ENCODE data around the gene CYP21A2.
"Not testable (repeated sequence)": the region's sequence is repeated elsewhere in the genome, so short reads cannot be mapped to it uniquely, and the experiment has no call there.

CYP21A2 gene

GRCh38 chr6:32047855-32048766 lies 9.9 kb downstream of the CYP21A2 start:
- DNase-seq (ENCODE audit: low read depth, low spot score): no peak
- no peak overlapping the region for H3K4me3 ChIP-seq (ENCODE audit: low read length)

- DNase-seq (ENCODE audit: low read depth, low spot score); H3K4me3 ChIP-seq (ENCODE audit: low read length): not testable (repeated sequence)
Measured at GRCh38 chr6:32049149-32049548, 10.9 kb downstream of the CYP21A2 start.

DNA sequence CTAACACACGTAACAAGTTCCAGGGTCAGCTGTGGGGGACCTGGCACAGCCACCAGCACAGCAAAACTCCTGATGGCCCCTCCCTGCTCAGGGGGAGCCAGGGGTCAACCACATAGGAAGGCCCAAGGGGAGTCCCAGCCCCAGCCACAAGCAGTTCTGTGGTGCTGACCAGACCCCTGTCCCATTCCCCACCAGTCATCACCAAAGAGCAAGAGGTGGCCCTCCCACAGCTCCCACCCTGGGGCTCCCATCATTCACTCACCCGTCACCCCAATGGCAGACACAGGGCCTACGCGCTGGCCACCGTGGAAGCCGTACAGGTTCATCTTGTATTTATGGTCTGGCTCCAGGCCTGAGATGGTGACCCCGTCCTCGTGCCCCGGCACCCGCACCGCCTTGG lies 11.5 kb downstream of the CYP21A2 start:
- H3K4me3 ChIP-seq (ENCODE audit: low read length); DNase-seq (ENCODE audit: low read depth, low spot score): not testable (repeated sequence)

GRCh38 chr6:32050562-32050961 lies 12.3 kb downstream of the CYP21A2 start:
- no peak for DNase-seq (ENCODE audit: low read depth, low spot score)
- H3K4me3 ChIP-seq (ENCODE audit: low read length): no peak overlapping the region

- not testable (repeated sequence) for H3K4me3 ChIP-seq (ENCODE audit: low read length); DNase-seq (ENCODE audit: low read depth, low spot score)
Measured at GRCh38 chr6:32052626-32053025, 14.4 kb downstream of the CYP21A2 start.

GRCh38 chr6:32053314-32053713 lies 15.1 kb downstream of the CYP21A2 start:
- not testable (repeated sequence) for H3K4me3 ChIP-seq (ENCODE audit: low read length); DNase-seq (ENCODE audit: low read depth, low spot score)

DNA sequence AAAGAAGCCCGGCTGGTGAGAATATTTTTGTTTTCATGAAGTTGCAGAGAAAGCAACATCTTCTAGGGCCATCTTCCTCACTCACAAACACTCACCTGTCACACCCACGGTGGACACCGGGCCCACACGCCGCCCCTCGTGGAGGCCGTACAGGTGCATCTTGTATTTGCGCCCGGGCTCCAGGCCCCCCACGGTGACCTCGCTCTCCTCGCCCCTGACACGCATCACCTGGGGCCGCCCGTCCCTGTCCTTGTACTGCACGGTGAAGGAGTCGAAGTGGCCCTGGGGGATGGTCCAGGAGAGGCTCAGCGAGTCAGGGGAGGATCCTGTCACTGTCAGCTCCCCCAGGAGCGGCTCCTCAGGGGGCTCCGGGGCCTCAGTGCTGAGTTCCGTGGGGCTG lies 17.5 kb downstream of the CYP21A2 start:
- not testable (repeated sequence) for DNase-seq (ENCODE audit: low read depth, low spot score); H3K4me3 ChIP-seq (ENCODE audit: low read length)

- H3K4me3 ChIP-seq (ENCODE audit: low read length): no peak overlapping the region
- DNase-seq (ENCODE audit: low read depth, low spot score): no peak
Measured at GRCh38 chr6:32056254-32056653, 18.0 kb downstream of the CYP21A2 start.

- H3K4me3 ChIP-seq (ENCODE audit: low read length): no peak overlapping the region
Measured at GRCh38 chr6:32057966-32058365, 19.8 kb downstream of the CYP21A2 start.

GRCh38 chr6:32058511-32058963 lies 20.3 kb downstream of the CYP21A2 start:
- H3K4me3 ChIP-seq (ENCODE audit: low read length): no peak overlapping the region
- DNase-seq (ENCODE audit: low read depth, low spot score): no peak

More at GRCh38 chr6:32057966-32058365, 19.8 kb downstream of the CYP21A2 start:
- no peak for DNase-seq (ENCODE audit: low read depth, low spot score)

DNA sequence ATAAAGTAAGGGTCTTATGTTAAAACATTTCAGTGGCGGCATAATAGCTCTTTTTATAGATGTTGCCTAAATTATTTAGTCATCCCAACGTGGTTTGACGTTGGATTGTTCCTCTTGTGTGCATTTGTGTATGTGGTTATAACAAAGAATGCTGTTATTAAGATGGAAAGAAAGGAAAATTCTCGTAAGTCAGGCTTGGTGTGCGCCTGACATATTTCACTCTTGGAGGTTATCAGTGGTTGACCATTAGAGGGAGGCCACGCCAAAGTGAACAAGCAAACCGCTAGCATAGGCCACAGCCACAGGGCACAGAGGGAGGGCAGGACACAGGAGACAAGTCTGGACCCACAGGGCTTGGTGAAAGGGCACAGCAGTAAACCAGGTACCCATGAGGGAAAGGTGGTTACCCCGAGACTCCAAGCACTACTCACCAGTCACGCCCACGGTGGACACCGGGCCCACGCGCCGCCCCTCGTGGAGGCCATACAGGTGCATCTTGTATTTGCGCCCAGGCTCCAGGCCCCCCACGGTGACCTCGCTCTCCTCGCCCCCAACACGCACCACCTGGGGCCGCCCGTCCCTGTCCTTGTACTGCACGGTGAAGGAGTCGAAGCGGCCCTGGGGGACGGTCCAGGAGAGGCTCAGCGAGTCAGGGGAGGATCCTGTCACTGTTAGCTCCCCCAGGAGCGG lies 22.9 kb downstream of the CYP21A2 start:
- H3K4me3 ChIP-seq (ENCODE audit: low read length): no peak overlapping the region
- DNase-seq (ENCODE audit: low read depth, low spot score): no peak

DNA sequence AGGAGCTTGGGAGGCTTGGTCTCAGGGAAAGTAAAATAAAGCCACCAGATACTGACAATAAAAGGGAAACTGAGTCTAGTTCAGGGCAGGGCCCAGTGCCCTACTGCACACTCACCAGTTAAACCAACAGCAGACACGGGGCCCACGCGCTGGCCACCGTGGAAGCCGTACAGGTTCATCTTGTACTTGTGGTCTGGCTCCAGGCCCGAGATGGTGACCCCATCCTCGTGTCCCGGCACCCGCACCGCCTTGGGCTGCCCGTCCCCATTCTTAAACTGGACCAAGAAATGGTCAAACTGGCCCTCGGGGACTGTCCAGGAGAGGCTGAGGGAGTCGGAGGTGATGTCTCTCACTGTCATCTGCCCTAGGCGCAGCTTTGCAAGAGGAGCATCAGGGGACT lies 26.5 kb downstream of the CYP21A2 start:
- H3K4me3 ChIP-seq (ENCODE audit: low read length): no peak overlapping the region
- DNase-seq (ENCODE audit: low read depth, low spot score): no peak

DNA sequence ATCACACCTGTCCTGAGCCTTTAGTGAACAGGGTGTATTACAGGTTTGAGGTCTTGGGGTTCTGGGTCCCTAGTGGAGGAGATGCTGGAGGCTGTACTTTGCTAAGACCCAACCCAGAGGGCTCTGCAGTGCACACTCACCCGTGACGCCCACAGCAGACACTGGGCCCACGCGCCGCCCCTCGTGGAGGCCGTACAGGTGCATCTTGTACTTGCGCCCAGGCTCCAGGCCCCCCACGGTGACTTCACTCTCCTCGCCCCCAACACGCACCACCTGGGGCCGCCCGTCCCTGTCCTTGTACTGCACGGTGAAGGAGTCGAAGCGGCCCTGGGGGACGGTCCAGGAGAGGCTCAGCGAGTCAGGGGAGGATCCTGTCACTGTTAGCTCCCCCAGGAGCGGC lies 29.3 kb downstream of the CYP21A2 start:
- H3K4me3 ChIP-seq (ENCODE audit: low read length); DNase-seq (ENCODE audit: low read depth, low spot score): not testable (repeated sequence)

- not testable (repeated sequence) for DNase-seq (ENCODE audit: low read depth, low spot score); H3K4me3 ChIP-seq (ENCODE audit: low read length)
Measured at GRCh38 chr6:32068315-32068714, 30.1 kb downstream of the CYP21A2 start.

DNA sequence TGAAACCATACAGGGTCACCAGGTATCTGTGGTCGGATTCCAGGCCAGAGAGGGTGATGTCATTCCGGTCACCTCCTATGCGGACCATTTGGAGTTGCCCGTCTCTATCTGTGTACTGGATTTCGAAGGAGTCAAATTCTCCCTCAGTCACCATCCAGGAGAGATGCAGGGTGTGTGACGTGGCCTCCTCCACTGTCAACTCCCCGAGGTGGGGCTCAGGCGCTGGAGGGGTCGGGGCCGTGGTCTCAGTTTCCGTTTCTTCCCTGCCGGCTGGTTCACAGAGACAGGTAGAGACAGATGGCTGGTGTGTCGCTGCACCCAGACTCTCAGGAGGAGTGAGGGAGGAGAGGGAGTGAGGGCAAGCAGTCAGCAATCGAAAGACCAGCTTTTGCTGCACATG lies 30.7 kb downstream of the CYP21A2 start:
- no peak overlapping the region for H3K4me3 ChIP-seq (ENCODE audit: low read length)
- no peak for DNase-seq (ENCODE audit: low read depth, low spot score)

GRCh38 chr6:32069460-32069859 lies 31.2 kb downstream of the CYP21A2 start:
- no peak for DNase-seq (ENCODE audit: low read depth, low spot score)
- H3K4me3 ChIP-seq (ENCODE audit: low read length): no peak overlapping the region

GRCh38 chr6:32069878-32070515 lies 31.8 kb downstream of the CYP21A2 start:
- DNase-seq (ENCODE audit: low read depth, low spot score): no peak
- no peak overlapping the region for H3K4me3 ChIP-seq (ENCODE audit: low read length)

DNA sequence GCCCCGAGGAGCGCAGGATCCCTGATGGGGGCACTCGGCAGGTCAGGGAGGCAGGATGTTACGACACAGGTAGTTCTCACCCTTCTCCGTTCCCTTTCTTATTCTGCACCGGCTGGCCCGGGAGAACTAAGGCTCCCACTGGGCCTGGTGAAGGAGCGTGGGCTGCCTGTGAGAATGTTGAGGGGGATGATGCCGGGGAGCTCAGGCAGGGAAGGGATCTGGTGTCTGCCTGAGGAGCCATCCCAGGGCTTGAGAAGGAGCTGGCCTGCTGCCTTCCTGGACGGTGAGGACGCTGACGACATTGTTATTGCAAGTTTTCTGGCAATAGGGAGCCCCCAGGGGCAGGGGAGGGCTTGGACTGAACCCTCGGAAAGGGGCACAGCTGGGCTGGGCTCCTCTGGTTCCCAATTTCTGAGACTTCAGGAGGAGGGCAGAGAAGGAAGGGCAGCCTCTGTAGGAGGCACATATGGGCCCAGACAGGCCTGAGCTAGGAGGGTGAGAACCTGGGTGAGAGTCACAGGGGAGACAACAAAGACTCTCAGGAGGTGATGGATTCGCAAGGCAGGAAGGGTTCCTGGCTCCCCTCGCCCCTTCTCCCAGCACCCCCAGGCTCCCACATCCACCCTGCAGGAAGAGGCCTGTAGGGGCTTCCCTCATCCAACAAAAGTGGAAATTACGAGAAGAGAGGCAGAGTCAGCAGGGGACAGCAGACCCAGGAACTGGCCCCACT lies 32.8 kb downstream of the CYP21A2 start:
- DNase-seq (ENCODE audit: low read depth, low spot score): no peak

GRCh38 chr6:32073101-32073500 lies 34.9 kb downstream of the CYP21A2 start:
- H3K4me3 ChIP-seq (ENCODE audit: low read length): no peak overlapping the region
- no peak for DNase-seq (ENCODE audit: low read depth, low spot score)

More for the DNA sequence above, 32.8 kb downstream of the CYP21A2 start:
- H3K4me3 ChIP-seq (ENCODE audit: low read length): no peak overlapping the region
